ENCODE measurements around the gene HS3ST1. TPM values are rescaled to one million over a fixed set of nuclear protein-coding genes. Genes with fewer than 3 reads are reported as not detected.

The HS3ST1 gene
- 2.4 and 6.5 TPM in 2 replicates for polyA plus RNA-seq

GRCh38 chr4:11428231-11428898 is at the start of gene HS3ST1:
TSS of gene HS3ST1 (minus strand) at chr4:11428894. CDS start at chr4:11400005, 28,889 bp downstream.

